Measurements from ENCODE around the gene LCE1B. TPM values are rescaled to one million over a fixed set of nuclear protein-coding genes. Genes with fewer than 3 reads are reported as not detected.

The LCE1B gene
- not detected in 2 replicates for polyA plus RNA-seq (2011; rRNA removed)
- polyA minus RNA-seq (2011; rRNA and poly(A)+ RNA removed), result not detected in 2 replicates

- Histone ChIP-seq H3K36me3 (ENCODE audit: control insufficient read depth, insufficient read depth, low read length) (no peaks in the 10 kb centered on the region), H3K4me3 (ENCODE audit: low read depth, low read length) (no peak within 1 kb of the TSS), H3K27me3 (ENCODE audit: control insufficient read depth, insufficient read depth, low read length) (no peaks in the 10 kb centered on the region)
- DNase-seq (ENCODE audit: low read depth), result no peak
- ChIA-PET CTCF (no interaction called here), POLR2A (no interaction called here)
- TF ChIP-seq CTCF (IDR thresholded peaks at IDR 0.05; ENCODE audit: insufficient read depth, low read depth, low read length), result no peak
Observed at GRCh38 chr1:152811671-152812070, at the start of gene LCE1B. TSS of gene LCE1B (plus strand) at chr1:152811971. CDS start at chr1:152812447, 476 bp downstream.

- TF ChIP-seq CTCF (IDR thresholded peaks at IDR 0.05; ENCODE audit: insufficient read depth, low read depth, low read length), result no peak
- H3K27me3 ChIP-seq (ENCODE audit: control insufficient read depth, insufficient read depth, low read length), result no peaks in the 10 kb centered on the region
- CTCF ChIA-PET, result interaction anchor here (1.5 kb wide), 1 partner anchor 157 kb away, joined by 3 read pairs; no protein-coding TSS in a partner anchor
- DNase-seq (ENCODE audit: low read depth), result no peak
- H3K4me3 ChIP-seq (ENCODE audit: low read depth, low read length), result no peak overlapping the region
- POLR2A ChIA-PET, result no interaction called here
- H3K36me3 ChIP-seq (ENCODE audit: control insufficient read depth, insufficient read depth, low read length), result no peaks in the 10 kb centered on the region
Observed at GRCh38 chr1:152768847-152769533, 42.8 kb upstream of the LCE1B start.

- Histone ChIP-seq H3K36me3 (ENCODE audit: control insufficient read depth, insufficient read depth, low read length) (no peaks in the 10 kb centered on the region), H3K4me3 (ENCODE audit: low read depth, low read length) (no peak overlapping the region), H3K27me3 (ENCODE audit: control insufficient read depth, insufficient read depth, low read length) (no peaks in the 10 kb centered on the region)
- POLR2A ChIA-PET, result no interaction called here
- CTCF ChIA-PET, result no interaction called here
- DNase-seq (ENCODE audit: low read depth), result no peak
- no peak for TF ChIP-seq CTCF (IDR thresholded peaks at IDR 0.05; ENCODE audit: insufficient read depth, low read depth, low read length)
Observed at GRCh38 chr1:152770411-152770810, 41.4 kb upstream of the LCE1B start.

- CTCF ChIA-PET, result no interaction called here
- DNase-seq (ENCODE audit: low read depth), result no peak
- TF ChIP-seq CTCF (IDR thresholded peaks at IDR 0.05; ENCODE audit: insufficient read depth, low read depth, low read length), result no peak
Observed at GRCh38 chr1:152774875-152775274, 36.9 kb upstream of the LCE1B start, which contains the start of gene LCE1F. TSS of gene LCE1F (plus strand) at chr1:152775140. CDS start at chr1:152776372, 1,232 bp downstream.

GRCh38 chr1:152776361-152776760, 35.4 kb upstream of the LCE1B start:
- Histone ChIP-seq H3K27me3 (ENCODE audit: control insufficient read depth, insufficient read depth, low read length) (no peaks in the 10 kb centered on the region), H3K4me3 (ENCODE audit: low read depth, low read length) (no peak overlapping the region), H3K36me3 (ENCODE audit: control insufficient read depth, insufficient read depth, low read length) (no peaks in the 10 kb centered on the region)
- no peak for TF ChIP-seq CTCF (IDR thresholded peaks at IDR 0.05; ENCODE audit: insufficient read depth, low read depth, low read length)
- ChIA-PET POLR2A (no interaction called here), CTCF (no interaction called here)
- no peak for DNase-seq (ENCODE audit: low read depth)

More at GRCh38 chr1:152774875-152775274, 36.9 kb upstream of the LCE1B start, which contains the start of gene LCE1F:
- Histone ChIP-seq H3K27me3 (ENCODE audit: control insufficient read depth, insufficient read depth, low read length) (no peaks in the 10 kb centered on the region), H3K4me3 (ENCODE audit: low read depth, low read length) (no peak within 1 kb of the TSS), H3K36me3 (ENCODE audit: control insufficient read depth, insufficient read depth, low read length) (no peaks in the 10 kb centered on the region)
- POLR2A ChIA-PET, result no interaction called here

Data from BJ (cell line).